DND-41 (cell line): ENCODE results near the gene GPATCH3.

Experiments used
- ATAC-seq: fragments of 200-7000 bp; cut with Tn5 transposase; 3 replicates; pipeline ENCODE4 v1.9.1; 2021; ENCODE audit warnings: low read depth; ENCODE audit not compliant: insufficient read depth
- DNase-seq: peaks from one replicate; pipeline ENCODE4 v3.0.0-alpha.2; 2020
- H2AFZ ChIP-seq: 2 replicates; pipeline ENCODE4 v1.6.0; 2012; ENCODE audit warnings: low read depth, low read length
- H3K27ac ChIP-seq: 2 replicates; pipeline ENCODE4 v1.5.1; 2012; ENCODE audit warnings: low read length, inconsistent platforms
- H3K27me3 ChIP-seq: fragments of 200-600 bp; sonication (generic); 2 replicates; pipeline ENCODE4 v1.6.0; 2012; ENCODE audit warnings: low read length, mild to moderate bottlenecking, inconsistent platforms; ENCODE audit not compliant: insufficient read depth, poor library complexity
- H3K36me3 ChIP-seq: 2 replicates; pipeline ENCODE4 v1.5.1; 2012; ENCODE audit warnings: low read length, inconsistent platforms; ENCODE audit not compliant: insufficient read depth
- H3K4me1 ChIP-seq: 2 replicates; pipeline ENCODE4 v1.5.1; 2012; ENCODE audit warnings: mild to moderate bottlenecking, low read length; ENCODE audit not compliant: insufficient read depth
- H3K4me2 ChIP-seq: 2 replicates; pipeline ENCODE4 v1.6.0; 2012; ENCODE audit warnings: mild to moderate bottlenecking, moderate library complexity, low read length, inconsistent platforms; ENCODE audit not compliant: insufficient read depth
- H3K4me3 ChIP-seq, 2 experiments: fragments of 200-600 bp in 1 of 2; shearing (Covaris generic) in 1 of 2; 2 replicates each; pipeline ENCODE4 v1.5.1; 2012 to 2016; ENCODE audit warnings: inconsistent platforms in 2 of 2, low read length in 2 of 2, mild to moderate bottlenecking in 2 of 2, low read depth in 1 of 2, moderate library complexity in 1 of 2
- H3K79me2 ChIP-seq: 2 replicates; pipeline ENCODE4 v1.6.0; 2012; ENCODE audit warnings: low read length, inconsistent platforms; ENCODE audit not compliant: insufficient read depth
- H3K9ac ChIP-seq: 2 replicates; pipeline ENCODE4 v1.6.0; 2012; ENCODE audit warnings: low read depth, mild to moderate bottlenecking, inconsistent platforms, low read length, moderate library complexity
- H3K9me3 ChIP-seq: 2 replicates; pipeline ENCODE4 v1.5.1; 2012; ENCODE audit warnings: low read length, moderate library complexity, mild to moderate bottlenecking, inconsistent platforms; ENCODE audit not compliant: insufficient read depth, severe bottlenecking
- H4K20me1 ChIP-seq: 2 replicates; pipeline ENCODE4 v1.6.0; 2012; ENCODE audit warnings: low read length; ENCODE audit not compliant: insufficient read depth
- EZH2 ChIP-seq: IDR thresholded peaks from 3 replicates; pipeline ENCODE4 v1.6.1; 2012; ENCODE audit warnings: borderline replicate concordance, low read depth, mild to moderate bottlenecking, moderate library complexity, low read length, inconsistent platforms; ENCODE audit not compliant: severe bottlenecking
- TF ChIP-seq, protein P1 (sequence below): IDR thresholded peaks from 2 replicates; pipeline ENCODE4 v1.5.1; 2012; ENCODE audit warnings: borderline replicate concordance, low read length, moderate library complexity, mild to moderate bottlenecking; ENCODE audit not compliant: poor library complexity, severe bottlenecking; ENCODE audit errors: extremely low read depth

Gene GPATCH3

DNA sequence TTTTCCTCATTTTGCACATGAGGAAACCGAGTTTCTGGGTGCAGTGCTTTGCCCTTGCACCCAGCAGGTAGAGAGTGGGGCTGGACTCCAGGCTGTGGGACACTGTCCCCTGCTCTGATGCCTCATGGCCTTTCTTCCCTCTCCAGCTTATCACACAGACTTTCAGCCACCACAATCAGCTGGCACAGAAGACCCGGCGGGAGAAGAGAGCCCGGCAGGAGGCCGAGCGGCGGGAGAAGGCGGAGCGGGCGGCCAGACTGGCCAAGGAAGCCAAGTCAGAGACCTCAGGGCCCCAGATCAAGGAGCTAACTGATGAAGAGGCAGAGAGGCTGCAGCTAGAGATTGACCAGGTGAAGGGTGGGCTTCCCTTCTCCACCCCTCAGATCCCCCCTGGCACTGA lies 41.0 kb upstream of the GPATCH3 start:
- no peak for ATAC-seq
- Histone ChIP-seq H3K4me1 (no peaks in the 10 kb centered on the region), H3K4me2 (no peak overlapping the region), H3K36me3 (peaks cover 81% of the 10 kb centered on the region), H4K20me1 (peaks cover 36% of the 10 kb centered on the region), H3K9me3 (no peaks in the 10 kb centered on the region), H3K9ac (no peak overlapping the region), H2AFZ (no peak overlapping the region), H3K27me3 (no peaks in the 10 kb centered on the region), H3K27ac (no peak overlapping the region), H3K79me2 (peaks cover 35% of the 10 kb centered on the region), H3K4me3 (no peak overlapping the region)
- no peak for TF ChIP-seq EZH2
- TF ChIP-seq, protein P1, sequence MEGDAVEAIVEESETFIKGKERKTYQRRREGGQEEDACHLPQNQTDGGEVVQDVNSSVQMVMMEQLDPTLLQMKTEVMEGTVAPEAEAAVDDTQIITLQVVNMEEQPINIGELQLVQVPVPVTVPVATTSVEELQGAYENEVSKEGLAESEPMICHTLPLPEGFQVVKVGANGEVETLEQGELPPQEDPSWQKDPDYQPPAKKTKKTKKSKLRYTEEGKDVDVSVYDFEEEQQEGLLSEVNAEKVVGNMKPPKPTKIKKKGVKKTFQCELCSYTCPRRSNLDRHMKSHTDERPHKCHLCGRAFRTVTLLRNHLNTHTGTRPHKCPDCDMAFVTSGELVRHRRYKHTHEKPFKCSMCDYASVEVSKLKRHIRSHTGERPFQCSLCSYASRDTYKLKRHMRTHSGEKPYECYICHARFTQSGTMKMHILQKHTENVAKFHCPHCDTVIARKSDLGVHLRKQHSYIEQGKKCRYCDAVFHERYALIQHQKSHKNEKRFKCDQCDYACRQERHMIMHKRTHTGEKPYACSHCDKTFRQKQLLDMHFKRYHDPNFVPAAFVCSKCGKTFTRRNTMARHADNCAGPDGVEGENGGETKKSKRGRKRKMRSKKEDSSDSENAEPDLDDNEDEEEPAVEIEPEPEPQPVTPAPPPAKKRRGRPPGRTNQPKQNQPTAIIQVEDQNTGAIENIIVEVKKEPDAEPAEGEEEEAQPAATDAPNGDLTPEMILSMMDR = no peak
- no peak for DNase-seq

DNA sequence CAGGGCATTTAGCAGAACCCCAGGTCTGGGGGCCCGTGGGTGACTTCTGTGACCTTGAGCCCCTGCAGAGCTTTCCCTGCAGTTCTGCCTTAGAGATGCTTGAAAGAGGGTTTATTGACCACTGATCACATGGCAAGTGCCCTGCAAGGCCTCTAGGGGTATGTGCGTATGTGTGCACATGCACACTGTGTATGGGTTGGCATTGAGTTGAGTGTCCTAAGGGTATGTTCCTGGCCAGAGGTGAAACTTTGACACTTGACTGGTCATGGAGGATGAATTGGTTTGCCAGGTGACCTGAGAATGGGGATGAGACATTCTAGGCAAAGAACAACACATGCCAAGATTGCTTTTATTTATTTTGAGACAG lies 38.4 kb upstream of the GPATCH3 start:
- no peak for TF ChIP-seq EZH2
- TF ChIP-seq, protein P1 = no peak
- Histone ChIP-seq H3K4me3 (no peak overlapping the region), H3K4me2 (no peak overlapping the region), H3K36me3 (peaks cover 74% of the 10 kb centered on the region), H4K20me1 (peaks cover 36% of the 10 kb centered on the region), H3K79me2 (peaks cover 53% of the 10 kb centered on the region), H2AFZ (no peak overlapping the region), H3K27ac (no peak overlapping the region), H3K9me3 (no peaks in the 10 kb centered on the region), H3K9ac (no peak overlapping the region), H3K4me1 (no peaks in the 10 kb centered on the region), H3K27me3 (no peaks in the 10 kb centered on the region)
- DNase-seq (no peak), ATAC-seq (no peak)

DNA sequence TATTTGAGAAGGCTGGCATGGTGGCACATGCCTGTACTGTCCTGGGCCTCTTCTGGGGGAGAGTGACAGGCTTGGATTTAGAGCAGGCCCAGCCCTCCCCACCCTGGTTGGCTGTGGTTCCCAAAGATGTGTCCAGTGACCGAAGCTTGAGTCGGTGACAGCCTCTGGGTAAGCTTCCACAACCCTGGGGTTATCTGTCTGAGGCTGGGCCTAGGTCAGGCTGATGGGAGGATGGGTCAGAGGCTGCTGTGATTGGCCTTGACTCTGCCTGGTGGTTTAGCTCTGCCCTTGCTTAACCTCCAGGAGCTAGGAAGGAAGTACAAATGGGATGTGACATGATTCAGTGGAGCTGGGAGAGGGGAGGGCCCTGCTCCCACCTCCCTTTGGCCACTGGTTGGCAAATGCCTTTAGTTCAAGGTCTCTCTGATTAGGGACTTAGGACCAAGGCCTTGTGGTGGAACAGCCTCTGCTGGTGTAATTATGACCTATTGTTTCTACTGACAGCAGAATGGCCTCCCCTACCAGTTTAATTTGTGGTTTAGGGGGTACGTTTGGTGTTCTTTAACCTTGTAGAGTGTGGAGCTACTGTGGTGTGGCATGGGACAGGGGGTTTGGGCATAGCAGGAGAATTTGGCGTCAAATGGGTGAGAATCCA lies 37.9 kb upstream of the GPATCH3 start:
- no peak overlapping the region for H2AFZ ChIP-seq
- H4K20me1 ChIP-seq = peaks cover 36% of the 10 kb centered on the region
- peaks cover 74% of the 10 kb centered on the region for H3K36me3 ChIP-seq
- H3K79me2 ChIP-seq = peaks cover 57% of the 10 kb centered on the region
- TF ChIP-seq EZH2 = no peak
- no peaks in the 10 kb centered on the region for H3K4me1 ChIP-seq
- H3K9me3 ChIP-seq = no peaks in the 10 kb centered on the region
- H3K4me3 ChIP-seq = no peak overlapping the region
- H3K27ac ChIP-seq = no peak overlapping the region
- no peak overlapping the region for H3K4me2 ChIP-seq
- H3K27me3 ChIP-seq = no peaks in the 10 kb centered on the region
- ATAC-seq = no peak
- no peak for DNase-seq
- no peak overlapping the region for H3K9ac ChIP-seq

DNA sequence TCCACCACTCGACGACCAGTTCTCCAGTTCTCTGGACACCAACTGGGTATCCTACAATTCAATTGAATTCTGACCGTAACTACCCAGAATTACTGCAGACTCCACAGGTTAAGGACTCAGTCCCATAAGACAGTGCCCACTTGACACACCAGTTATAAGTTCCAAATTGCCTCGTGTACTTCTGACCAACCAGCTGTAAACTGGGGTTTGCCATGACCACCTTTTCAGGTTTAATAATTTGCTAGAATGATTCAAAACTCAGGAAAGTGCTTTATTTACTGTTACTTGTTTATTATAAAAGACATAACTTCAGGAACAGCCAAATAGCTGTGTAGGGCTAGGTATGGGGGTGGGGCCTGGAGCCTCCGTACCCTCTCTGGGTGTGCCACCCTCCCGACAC lies 36.6 kb upstream of the GPATCH3 start:
- H3K27ac ChIP-seq = no peak overlapping the region
- H3K79me2 ChIP-seq = peaks cover 69% of the 10 kb centered on the region
- TF ChIP-seq EZH2 = no peak
- TF ChIP-seq, protein P1 = no peak
- peaks cover 71% of the 10 kb centered on the region for H3K36me3 ChIP-seq
- peaks cover 39% of the 10 kb centered on the region for H4K20me1 ChIP-seq
- no peaks in the 10 kb centered on the region for H3K27me3 ChIP-seq
- no peak overlapping the region for H3K4me2 ChIP-seq
- no peak for ATAC-seq
- H3K4me3 ChIP-seq = no peak overlapping the region
- DNase-seq = no peak
- no peak overlapping the region for H3K9ac ChIP-seq
- H3K9me3 ChIP-seq = no peaks in the 10 kb centered on the region
- no peak overlapping the region for H2AFZ ChIP-seq
- no peaks in the 10 kb centered on the region for H3K4me1 ChIP-seq
